DMS53 treated with DMSO at 0.1 percent for 48 hours (cell line): ENCODE measurements around the gene TBKBP1.
A peak's percentile ranks its signal among the peaks of the same experiment; 100 is the strongest.

ENCODE experiments used
- DNase-seq: peaks from one replicate; lab custom pipeline; 2025; ENCODE audit not compliant: unreplicated experiment; lab: John Stamatoyannopoulos, UW

TBKBP1 gene

DNA sequence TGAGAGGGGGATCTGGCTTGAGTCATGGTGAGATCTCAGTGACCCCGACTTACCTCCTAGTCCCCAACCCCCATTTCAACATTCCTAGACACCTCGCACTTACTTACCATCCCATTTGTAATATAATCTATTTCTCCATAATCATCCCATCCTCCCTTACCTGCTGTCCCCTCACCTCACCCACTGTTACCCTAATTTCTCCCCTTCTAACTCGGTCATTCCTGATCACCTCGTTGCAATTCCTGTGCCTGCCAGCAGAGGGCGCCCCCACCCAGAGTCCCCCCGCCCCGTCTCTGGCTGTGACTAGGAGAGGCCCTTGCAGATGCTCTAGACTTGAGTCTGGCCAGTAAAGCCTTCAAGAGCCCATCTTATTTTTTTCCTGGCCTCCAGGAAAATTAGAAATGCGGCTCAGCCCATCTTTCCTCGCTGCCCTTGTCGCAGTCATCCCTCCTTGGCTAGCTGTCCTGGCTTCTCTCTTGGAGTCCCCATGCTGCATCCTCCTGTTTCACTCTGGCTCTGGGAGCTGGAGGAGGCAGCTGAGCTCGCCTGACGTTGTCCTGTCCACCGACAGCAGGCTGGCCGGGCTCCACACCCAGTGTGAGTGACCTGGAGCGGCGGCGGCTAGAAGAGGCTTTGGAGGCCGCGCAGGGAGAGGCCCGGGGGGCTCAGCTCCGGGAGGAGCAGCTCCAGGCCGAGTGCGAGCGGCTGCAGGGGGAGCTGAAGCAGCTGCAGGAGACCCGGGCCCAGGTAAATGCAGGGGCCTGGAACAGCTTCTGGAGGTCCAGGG is 5.0 kb downstream of the TBKBP1 start:
- DNase-seq, result peak; percentile 40

DNA sequence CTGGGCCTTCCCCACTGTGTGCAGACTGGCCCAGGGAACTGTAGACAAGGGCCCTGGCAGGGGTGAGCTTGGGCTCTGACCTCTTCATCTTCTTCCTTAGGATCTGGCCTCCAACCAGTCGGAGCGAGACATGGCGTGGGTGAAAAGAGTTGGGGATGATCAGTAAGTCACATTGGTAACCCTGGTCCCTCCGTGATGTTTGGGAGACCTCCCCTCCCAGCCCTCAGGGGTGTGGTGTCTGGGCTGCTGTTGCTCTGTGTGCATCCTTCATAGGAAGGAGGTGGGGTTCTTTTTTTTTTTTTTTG is 5.5 kb downstream of the TBKBP1 start:
- no peak for DNase-seq

DNA sequence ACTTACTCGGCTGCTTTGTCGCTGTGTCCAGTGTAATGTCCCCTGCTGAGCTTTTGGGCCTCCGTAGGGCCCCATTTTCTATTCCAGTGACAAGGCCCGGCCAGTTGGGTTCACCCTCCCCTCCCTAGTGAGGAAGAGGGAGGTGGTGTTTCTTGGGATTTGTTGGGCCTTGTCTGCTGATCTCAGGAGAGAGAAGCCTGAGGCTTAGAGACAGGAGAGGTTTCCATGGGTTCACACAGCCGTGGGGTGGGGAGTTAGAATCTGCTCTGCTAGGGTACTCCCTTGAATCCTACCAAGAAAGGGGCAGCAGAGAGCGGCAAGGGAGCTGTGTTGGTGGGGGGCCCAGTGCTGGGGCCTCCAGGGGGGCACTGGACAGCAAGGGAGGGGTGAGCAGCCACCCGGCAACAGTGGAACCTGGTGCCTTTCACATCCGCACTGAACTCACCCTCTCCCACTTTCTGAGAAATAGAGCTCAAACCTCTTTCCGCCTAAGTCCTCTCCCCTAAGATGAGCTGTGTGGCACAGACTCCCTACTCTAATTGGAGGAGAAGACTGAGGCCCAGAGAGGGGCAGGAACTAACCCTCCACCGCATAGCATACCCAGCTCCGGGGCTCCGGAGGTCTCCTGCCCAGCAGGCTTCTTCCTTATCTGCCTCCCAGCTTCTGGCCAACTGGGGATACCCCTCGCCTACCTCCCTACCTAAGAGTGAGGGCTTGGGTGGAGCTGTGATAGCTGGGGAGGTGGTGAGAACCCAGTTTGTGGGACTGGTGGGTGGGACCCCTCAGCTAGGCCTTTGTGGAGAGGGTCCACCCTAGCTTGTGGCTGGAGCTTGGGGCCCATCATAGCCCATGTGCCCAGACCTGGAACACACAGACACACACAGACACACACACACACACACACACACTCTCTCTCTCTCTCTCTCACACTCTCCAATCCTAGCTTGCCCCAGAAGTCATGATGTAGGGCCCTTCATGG is 6.8 kb downstream of the TBKBP1 start:
- DNase-seq, result no peak

DNA sequence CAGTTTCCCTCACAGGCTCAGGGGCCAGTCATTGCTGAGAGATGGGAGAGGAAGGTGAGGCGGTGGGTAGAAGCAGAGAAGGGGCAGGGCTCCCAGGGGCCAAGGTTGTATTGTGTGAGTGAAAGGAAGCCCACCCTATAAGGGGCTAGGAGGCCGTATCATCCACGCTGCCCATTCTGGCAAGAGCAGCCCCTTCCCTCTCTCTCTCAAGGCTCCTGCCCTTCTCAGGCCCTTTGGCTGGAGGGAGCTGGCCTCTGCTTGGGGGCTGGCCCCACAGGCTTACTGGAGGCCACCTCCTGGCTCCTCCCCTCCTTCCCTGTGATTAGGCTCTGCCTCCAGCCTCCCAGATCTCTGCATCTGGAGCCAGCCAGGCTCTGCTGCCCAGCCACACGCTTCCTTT is 7.6 kb downstream of the TBKBP1 start:
- DNase-seq, result no peak

DNA sequence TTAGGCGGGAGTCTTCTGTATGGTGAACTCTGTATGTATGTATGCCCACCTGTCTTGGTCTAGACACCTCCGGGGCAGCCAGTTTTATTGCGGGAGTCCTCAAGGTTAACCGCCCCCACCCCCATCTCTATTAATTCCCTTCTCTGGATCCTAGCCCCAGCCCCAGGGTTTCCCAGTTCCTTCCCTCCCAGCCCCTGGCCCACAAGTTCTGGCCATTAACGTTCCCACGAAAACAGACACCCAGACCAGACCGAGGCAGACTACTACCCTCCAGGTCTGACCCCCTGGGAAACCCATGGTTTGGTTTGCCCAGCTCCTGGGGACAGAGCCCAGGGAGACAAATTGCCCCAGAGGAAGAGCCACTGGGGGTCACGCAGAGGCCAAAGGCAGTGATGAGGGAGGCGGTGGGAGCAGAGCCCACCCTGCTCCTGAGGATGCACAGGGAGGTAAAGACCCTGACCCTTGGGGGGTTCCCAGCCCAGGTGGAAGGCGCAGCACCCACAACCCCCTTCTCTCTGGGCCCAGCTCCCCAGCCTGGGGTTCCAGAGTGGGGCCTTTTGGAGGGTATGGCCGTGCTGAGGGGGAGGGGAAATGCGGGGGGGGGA is 8.5 kb downstream of the TBKBP1 start:
- DNase-seq, result no peak

DNA sequence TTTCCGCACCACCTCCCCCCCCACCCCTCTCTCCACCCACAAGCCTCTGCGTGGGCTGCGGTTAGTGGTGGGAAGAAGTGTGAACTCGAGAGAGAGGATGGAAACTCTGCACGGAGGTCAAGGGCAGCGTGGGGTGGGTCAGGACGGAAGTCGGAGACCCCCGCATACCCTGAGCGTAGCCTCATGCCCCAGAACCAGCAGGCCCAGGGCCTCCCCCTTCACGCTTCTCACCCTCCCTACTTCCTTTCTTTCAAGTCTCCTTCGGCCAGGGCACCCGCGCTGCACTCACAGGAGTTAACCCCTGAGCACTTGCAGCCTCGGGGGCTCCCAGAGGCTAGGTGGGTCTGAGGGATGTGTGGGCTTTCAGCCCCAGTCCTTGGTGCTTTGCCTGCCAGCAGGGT is 9.2 kb downstream of the TBKBP1 start:
- no peak for DNase-seq

DNA sequence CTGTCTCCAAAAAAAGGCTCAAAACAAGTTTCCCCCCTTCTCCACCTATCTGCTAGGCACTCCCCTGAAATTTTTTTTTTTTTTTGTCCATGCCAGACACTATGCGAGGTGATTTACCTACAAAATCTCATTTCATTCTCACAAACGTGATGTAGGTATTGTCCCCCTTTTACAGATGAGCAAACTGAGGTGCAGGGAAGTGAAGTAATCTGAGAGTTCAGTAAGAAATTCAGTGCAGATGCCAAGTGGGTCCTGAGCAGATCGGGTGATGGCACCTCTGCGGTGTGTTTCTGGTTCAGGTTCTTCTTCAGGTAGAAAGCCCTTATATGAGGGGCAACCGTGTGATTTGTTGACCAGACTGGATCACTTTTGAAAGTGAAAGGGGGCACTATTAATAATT is 9.7 kb downstream of the TBKBP1 start:
- no peak for DNase-seq

DNA sequence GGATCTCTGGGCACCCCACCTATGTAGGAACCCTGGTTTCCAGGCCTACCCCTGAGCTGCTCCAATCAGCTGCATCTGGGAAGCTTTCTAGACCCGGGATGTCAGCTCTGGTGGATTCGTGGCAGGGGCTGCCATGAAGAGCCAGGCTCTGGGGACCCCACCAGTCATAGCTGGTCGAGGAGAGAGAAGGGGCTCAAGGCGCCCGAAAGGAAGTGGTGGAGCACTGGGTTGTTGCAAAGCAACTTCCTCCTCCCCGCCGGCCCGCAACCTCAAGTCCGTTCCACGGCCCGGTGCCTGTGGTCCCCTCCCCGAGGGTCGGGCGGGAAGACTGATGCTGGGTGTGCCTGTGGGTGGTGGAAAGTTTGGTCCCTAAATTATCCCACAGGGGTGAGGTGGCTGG is 10.2 kb downstream of the TBKBP1 start:
- DNase-seq, result no peak

DNA sequence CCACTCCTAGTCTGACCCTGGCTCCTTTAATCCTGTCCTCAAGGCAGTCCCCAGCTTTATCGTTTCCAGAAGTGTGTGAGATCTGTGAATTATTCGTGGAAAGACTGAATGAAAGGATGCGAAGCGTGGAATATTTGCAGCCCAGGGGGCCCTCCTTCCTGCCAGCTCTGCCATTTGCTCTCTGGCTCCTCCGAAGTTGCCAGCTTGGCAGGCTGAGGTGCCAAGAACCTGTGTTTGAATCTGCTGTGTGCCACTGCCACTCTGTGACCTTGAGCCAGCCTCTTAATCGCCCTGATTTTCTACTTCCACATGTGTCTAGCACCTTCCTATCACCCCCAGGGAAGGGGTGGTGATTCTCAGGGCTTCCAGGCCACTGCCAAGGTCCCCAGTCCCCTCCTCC is 10.8 kb downstream of the TBKBP1 start:
- DNase-seq, result no peak

DNA sequence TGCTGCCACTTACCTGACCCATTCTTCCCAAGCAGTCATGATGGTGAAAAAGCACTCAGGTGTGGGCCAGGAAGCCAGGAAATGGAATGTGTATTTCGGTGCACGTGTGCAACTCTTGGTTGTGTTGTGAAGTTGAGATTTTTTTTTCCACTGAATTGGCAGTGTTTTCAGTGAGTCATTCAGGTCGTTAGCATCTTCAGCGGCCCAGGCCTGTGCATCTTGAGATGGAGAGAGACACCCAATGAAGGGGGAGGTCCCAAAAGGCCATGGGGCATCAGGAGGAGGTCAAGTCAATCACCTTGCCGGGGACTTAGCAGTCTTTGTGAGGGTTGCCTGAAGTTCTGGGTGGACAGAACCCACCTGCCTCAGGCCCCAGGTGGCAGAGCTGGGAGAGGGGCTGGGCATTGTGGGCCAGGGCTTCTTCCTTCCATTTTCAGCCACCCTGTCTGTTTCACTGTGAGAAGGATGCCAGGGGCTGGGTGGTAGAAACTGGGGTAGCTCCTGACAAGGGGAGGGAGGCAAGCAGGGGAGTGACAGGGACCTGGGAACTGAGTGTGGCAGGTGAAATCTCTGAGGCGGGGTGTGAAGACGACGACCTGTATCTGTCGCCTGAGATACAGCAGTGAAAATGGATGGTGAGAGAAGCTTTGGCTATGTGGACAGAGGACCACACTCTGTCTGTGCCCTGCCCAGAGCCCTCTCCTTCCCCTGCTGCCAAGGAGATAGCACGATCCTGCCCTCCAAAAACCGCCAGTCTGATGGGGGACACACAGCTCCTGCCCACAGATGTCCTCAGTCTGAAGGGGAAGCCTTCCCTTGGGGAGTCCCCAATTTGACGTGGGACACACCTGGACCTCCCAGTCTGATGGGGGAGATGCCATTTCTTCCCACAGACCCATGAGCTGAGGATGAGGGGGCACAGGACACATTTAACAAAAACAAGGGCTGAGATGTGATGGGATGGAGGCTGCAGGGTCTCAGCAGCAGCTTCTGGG is 11.9 kb downstream of the TBKBP1 start:
- no peak for DNase-seq

DNA sequence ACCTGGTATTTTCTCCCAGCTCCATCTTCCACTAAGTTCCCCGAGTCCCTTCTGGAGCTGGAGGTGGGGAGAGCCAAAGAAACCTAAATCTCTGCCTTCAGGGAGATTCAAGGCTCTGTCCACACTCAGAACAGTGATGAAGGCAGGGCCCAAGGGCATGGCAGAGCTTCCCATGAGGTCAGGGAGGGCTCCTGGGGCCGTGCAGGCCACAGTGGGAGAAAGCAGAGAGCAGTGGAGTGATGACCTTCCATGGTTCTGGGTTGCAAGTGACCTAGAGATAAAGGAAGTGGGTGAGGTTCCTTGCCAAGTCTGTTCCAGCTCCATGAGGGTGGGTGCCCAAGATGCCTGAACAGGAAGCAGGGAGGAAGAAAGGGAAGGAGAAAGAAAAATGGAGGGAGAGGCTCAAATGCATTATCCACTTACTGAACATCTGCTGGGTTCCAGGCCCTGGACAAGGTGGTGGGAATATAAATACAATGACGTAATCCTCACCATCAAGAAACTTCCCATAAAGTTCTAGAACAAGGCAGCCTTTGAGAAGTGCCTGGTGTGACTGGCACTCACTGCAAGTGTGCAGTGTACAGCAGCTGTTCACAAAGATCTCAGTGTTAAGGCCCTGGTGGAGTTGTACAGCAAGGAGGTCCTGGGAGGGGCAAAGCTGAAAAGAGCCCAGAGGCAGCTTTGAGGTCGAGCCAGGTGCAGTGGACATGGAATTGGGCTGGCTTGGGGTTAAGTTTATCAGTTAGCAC is 13.3 kb downstream of the TBKBP1 start:
- DNase-seq, result no peak

DNA sequence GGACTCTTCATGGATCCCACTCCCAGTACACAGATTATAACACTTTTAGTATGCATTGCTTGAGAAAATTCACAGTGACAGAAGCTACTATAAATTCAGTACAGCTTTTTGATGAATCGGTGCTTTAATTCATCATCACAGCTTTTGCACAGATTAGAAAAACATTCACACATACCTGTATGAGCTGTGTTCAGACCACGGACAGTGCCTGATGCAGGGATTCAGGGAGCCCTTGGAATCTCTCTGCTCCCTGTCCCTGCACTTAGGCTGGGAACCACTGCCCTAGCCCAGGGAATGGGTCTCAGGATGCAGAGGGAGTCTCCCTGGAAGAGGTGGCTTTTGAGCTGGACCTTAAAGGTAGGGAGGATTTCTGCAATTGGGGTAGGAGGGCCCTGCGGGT is 13.9 kb downstream of the TBKBP1 start:
- no peak for DNase-seq

DNA sequence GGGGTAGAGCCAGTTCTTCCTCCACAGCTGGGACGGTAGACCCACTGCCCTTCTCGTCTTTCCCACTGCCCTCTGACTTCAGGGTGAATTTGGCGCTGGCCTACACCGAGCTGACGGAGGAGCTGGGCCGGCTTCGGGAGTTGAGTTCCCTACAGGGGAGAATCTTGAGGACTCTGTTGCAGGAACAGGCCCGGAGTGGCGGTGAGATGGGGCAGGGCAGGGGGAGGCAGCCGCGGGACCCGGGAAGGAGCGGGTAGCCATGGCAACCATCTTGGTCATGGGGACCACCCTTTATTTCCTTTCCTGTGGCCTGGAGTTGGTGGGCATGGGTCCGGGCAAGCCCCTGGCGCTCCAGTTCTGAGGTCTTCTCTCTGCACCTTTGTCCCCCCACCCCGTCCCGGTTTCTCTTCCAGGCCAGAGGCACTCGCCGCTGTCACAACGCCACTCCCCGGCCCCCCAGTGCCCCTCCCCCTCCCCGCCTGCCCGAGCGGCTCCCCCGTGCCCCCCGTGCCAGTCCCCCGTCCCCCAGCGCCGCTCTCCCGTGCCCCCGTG is 14.4 kb downstream of the TBKBP1 start:
- DNase-seq, result no peak

DNA sequence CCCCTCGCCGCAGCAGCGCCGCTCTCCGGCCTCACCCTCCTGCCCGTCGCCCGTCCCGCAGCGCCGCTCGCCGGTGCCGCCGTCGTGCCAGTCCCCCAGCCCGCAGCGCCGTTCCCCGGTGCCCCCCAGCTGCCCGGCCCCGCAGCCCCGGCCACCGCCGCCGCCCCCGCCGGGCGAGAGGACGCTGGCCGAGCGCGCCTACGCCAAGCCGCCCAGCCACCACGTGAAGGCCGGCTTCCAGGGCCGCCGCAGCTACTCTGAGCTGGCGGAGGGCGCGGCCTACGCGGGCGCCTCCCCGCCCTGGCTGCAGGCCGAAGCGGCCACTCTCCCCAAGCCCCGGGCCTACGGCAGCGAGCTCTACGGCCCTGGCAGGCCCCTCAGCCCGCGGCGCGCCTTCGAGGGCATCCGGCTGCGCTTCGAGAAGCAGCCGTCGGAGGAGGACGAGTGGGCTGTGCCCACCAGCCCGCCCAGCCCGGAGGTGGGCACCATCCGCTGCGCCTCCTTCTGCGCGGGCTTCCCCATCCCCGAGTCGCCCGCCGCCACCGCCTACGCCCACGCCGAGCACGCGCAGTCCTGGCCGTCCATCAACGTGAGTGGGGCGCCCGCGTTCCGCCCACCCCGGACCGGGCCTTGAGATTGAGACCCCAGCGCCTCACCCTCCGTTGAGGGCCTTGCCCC is 15.0 kb downstream of the TBKBP1 start:
- DNase-seq, result no peak

DNA sequence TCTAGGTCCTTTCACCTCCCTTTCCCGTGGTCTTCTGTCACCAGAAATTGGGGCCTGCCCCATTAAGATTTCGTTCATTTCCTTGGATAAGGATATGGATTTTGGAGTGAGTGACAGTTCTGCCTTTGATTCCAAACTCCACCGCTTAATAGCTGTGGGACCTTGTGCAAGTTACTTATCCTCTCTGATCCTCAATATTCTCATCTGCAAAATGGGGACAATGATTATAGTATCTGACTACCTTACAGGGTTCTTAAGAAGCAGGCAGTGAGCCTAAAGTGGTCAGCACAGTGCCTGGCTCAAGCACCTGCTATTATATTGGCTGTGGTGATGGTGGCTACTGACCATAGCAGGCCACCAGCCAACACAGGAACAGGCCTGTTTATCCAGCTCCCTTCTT is 15.6 kb downstream of the TBKBP1 start:
- DNase-seq, result no peak

DNA sequence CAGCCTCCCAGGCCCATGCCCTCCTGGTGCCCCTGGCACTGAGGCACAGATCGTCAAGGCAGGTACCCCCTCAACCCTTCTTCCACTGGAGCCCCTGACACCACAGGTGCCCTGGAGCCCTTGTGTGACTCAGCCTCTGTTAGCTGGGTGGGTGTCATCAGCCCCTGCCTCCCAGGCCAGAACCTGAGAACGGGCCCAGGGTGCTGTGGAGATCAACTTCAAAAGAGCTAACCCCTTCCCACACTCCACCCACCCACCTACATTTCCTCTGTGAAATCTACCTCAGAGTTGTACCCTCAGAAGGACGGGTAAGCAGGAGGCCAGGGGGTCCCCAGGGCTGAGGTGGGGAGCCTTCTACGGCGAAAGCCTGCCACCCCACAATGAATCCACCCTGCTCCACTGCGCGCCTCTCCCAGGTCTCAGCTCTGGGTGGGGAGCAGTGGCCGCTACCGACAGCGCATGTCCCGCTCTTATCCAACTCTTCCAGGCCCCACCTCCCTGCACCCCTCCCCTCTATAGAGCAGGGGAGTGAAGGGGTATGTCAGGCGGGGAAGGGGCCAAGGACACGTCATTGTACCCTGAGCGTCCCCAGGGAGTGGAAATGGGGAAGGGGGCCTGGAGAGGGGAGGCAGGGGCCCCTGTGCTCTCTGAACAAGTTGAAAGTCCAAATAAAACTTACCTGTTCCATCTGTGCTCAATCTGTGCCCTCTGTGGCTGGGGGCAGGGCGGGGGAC is 17.6 kb downstream of the TBKBP1 start:
- no peak for DNase-seq

DNA sequence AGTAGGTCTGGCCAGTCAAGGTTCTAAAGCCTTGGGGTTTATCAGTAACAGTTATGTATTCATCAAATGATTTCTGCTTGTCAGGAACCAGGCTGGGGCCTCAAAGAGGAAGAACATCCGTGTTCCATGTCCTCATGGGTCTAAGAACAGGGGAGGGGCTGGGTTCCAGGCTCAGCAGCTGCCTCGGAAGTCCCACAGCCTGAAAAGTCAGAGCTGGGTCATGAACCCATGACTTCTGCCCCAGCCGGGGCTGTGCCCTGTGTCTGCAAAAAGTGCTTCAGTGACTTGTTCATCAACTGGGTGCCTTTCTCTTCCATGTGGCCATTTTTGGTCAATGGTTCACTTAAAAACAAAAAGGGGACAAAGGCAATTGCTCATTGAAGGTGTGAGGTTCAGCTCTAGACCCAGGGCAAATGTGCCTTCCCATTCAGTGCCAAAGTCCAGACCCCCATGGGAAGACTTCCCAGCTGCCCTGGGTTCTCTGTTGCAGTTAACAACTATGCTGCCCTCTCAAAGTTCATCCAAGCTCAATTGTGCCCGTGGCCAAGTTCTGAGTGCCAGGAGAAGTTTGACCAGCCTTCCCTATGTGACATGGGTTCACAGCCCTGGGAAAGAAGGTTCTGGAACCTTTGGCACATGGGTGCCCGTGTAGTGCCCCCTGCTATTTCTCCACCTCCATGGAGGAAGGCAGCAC is 18.5 kb downstream of the TBKBP1 start:
- DNase-seq, result no peak
